ENCODE data around the gene PRMT2. TPM values are rescaled to one million over a fixed set of nuclear protein-coding genes. Genes with fewer than 3 reads are reported as not detected.

Gene PRMT2
- total RNA-seq, 2 experiments from 2014 or later, result 54.4 to 58.2 TPM

Other genes with a start within 250 kb of the PRMT2 start
- gene DIP2A, start 176.8 kb upstream of the PRMT2 start, total RNA-seq, result 10 to 100 TPM; 30.9 to 34.1 TPM
- gene S100B, start 30.6 kb upstream of the PRMT2 start, total RNA-seq, result 1 to 10 TPM; 2.7 to 3.0 TPM